Lung (tissue), 12 donors: ENCODE data around the gene KRTAP10-11. TPM values are rescaled to one million over a fixed set of nuclear protein-coding genes. Genes with fewer than 3 reads are reported as not detected.

Experiments
- ATAC-seq: fragments of 200-7000 bp; cut with Tn5 transposase; one replicate; pipeline ENCODE4 v1.9.1; 2020; ENCODE audit warnings: moderate number of reproducible peaks; ENCODE audit not compliant: insufficient read depth, low FRiP score
- DNase-seq, 3 donors: peaks; one replicate each; pipeline ENCODE4 v3.0.0-alpha.2; 2013 to 2017
- H3K27ac ChIP-seq, 2 donors: one replicate each; pipeline ENCODE4 v1.5.1; 2013; ENCODE audit warnings: mild to moderate bottlenecking in 2 of 2, moderate library complexity in 2 of 2, control low read depth in 1 of 2, inconsistent platforms in 1 of 2, low read depth in 1 of 2, low read length in 1 of 2
- H3K27me3 ChIP-seq, 3 donors: one replicate each; pipeline ENCODE4 v1.5.1; 2013; ENCODE audit warnings: low read length in 2 of 3; ENCODE audit not compliant: control insufficient read depth in 3 of 3, insufficient read depth in 3 of 3
- H3K36me3 ChIP-seq, 4 donors: one replicate each; pipeline ENCODE4 v1.5.1; 2013; ENCODE audit warnings: low read length in 4 of 4, mild to moderate bottlenecking in 1 of 4, moderate library complexity in 1 of 4; ENCODE audit not compliant: control insufficient read depth in 4 of 4, insufficient read depth in 4 of 4
- H3K4me1 ChIP-seq, 5 donors: one replicate each; pipeline ENCODE4 v1.5.1; 2013; ENCODE audit warnings: low read length in 5 of 5, mild to moderate bottlenecking in 2 of 5, moderate library complexity in 1 of 5; ENCODE audit not compliant: control insufficient read depth in 5 of 5, insufficient read depth in 5 of 5
- H3K4me3 ChIP-seq: one replicate; pipeline ENCODE4 v1.5.1; 2013; ENCODE audit warnings: mild to moderate bottlenecking, control low read depth, moderate library complexity
- H3K9ac ChIP-seq, 2 donors: one replicate each; pipeline ENCODE4 v1.5.1; 2013; ENCODE audit warnings: low read length in 2 of 2, control low read depth in 1 of 2; ENCODE audit not compliant: insufficient read depth in 1 of 2
- H3K9me3 ChIP-seq, 4 donors: one replicate each; pipeline ENCODE4 v1.5.1; 2013; ENCODE audit warnings: low read length in 3 of 4, mild to moderate bottlenecking in 1 of 4, moderate library complexity in 1 of 4; ENCODE audit not compliant: control insufficient read depth in 4 of 4, insufficient read depth in 3 of 4
- CTCF ChIP-seq: IDR thresholded peaks from 2 replicates; pipeline ENCODE4 v1.5.1; 2012; ENCODE audit warnings: mild to moderate bottlenecking; ENCODE audit errors: control extremely low read depth, extremely low read depth
- WGBS, 2 donors: extraction: QIAGEN DNeasy Blood & Tissue Kit; methylation state at CpG; one replicate each; pipeline ENCODE4 v1.1.7; 2013; 5-methylcytosine and 5-hydroxymethylcytosine counted together
- polyA plus RNA-seq, 2 donors: library from polyadenylated mRNA; stranded (reverse); fragments of 200-250 nt; gene quantifications; one replicate each; pipeline ENCODE4 v1.2.1, GENCODE V29; 2013
- total RNA-seq, 2 donors: library from RNA; depleted of rRNA in 1 of 2; stranded (reverse); fragments of >200 nt in 1 of 2; gene quantifications; one replicate each; pipeline ENCODE4 v1.2.1, GENCODE V29; 2014 to 2021
- donor health status: control.
- donor health status: control.
- donor health status: Bipolar disorder and iron deficiency.
- donor health status: healthy.
- donor health status: DM: yes; HTN: yes; CAD: no.

Gene KRTAP10-11
- total and polyA plus RNA-seq, 4 donors = not detected

GRCh38 chr21:44647222-44647552 lies 973 bp downstream of the KRTAP10-11 start:
- H3K27me3 ChIP-seq = no peaks in the 10 kb centered on the region
- H3K27ac ChIP-seq = no peak overlapping the region
- no peaks in the 10 kb centered on the region for H3K4me1 ChIP-seq
- H3K36me3 ChIP-seq = no peaks in the 10 kb centered on the region
- ATAC-seq = no peak
- TF ChIP-seq CTCF = no peak
- 61 to 69% methylated on average over 8 of the region's 8 CpGs for WGBS, 2 donors
- H3K9me3 ChIP-seq = peaks cover 0 to 7% (median 3%) of the 10 kb centered on the region in 4 donors
- no peak overlapping the region for H3K4me3 ChIP-seq
- no peak for DNase-seq
- H3K9ac ChIP-seq = no peak overlapping the region

DNA sequence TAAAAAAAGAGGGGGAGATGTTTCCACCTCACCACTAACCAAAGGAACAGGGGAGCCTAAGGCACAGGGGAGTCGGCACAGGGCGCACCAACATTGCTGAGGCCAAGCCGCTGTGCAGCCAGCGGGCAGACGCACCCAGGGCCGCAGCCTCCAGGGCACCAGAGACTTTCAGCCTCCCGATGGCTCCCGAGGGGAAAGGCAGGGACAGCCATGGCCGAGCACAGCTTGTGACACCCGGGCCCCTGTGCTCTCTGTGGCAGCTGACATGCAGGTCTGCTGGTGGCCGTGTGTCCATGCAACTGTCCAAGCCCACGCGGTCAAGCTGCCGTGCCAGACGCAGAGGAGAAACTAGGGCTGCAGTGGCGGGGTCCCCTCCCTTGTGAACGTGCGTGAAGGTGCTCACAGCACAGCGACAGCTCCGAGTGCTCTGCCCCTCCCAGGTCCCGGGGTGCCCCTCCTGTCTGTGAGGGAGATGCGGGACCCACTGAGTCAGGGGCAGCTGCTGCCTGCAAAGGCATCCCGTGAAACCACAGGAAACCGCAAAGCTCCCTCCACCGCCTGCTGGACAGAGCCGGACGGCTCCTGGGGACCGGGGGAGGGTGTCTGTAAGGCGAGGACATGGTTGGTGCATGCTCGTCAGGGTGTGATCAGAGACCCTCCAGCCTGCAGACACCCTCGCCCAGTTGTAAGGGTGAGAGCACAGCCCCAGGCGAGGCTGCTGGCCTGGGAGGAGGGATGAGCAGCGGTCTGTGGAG lies 2.5 kb downstream of the KRTAP10-11 start:
- Histone ChIP-seq H3K4me3 (no peak overlapping the region), H3K27ac (no peak overlapping the region), H3K27me3 (no peaks in the 10 kb centered on the region), H3K9ac (no peak overlapping the region), H3K4me1 (no peaks in the 10 kb centered on the region), H3K36me3 (no peaks in the 10 kb centered on the region), H3K9me3 (peaks cover 0 to 7% (median 2%) of the 10 kb centered on the region in 4 donors)
- WGBS, 2 donors = 75 to 85% methylated on average over 33 of the region's 33 CpGs
- no peak for TF ChIP-seq CTCF
- DNase-seq (peak in 1 of 3 donors; percentile 10), ATAC-seq (no peak)

GRCh38 chr21:44649521-44650100 lies 3.4 kb downstream of the KRTAP10-11 start:
- no peak overlapping the region for H3K27ac ChIP-seq
- H3K9me3 ChIP-seq = peaks cover 0 to 6% (median 0%) of the 10 kb centered on the region in 4 donors
- DNase-seq (peak in 1 of 3 donors; percentile 55), ATAC-seq (no peak)
- H3K9ac ChIP-seq = no peak overlapping the region
- WGBS, 2 donors = 84 to 91% methylated on average over 18 of the region's 18 CpGs
- H3K27me3 ChIP-seq = no peaks in the 10 kb centered on the region
- H3K4me3 ChIP-seq = no peak overlapping the region
- TF ChIP-seq CTCF = no peak
- H3K4me1 ChIP-seq = no peaks in the 10 kb centered on the region
- no peaks in the 10 kb centered on the region for H3K36me3 ChIP-seq
